HepG2 (cell line): ENCODE measurements around the gene PIK3C3.

Source experiments
- FOSL1 ChIP-seq: sonication (generic); formaldehyde crosslinking; IDR thresholded peaks from 2 replicates; pipeline ENCODE4 v1.9.0; 2021; ENCODE audit warnings: missing genetic modification reagents, borderline replicate concordance
- KDM4B ChIP-seq: sonication (generic); formaldehyde crosslinking; IDR thresholded peaks from 2 replicates; pipeline ENCODE4 v1.4.0; 2020; ENCODE audit warnings: missing genetic modification reagents
- MEIS1 ChIP-seq: sonication (generic); formaldehyde crosslinking; IDR thresholded peaks from 2 replicates; pipeline ENCODE4 v1.9.0; 2021; ENCODE audit warnings: mild to moderate bottlenecking, missing genetic modification reagents, moderate library complexity, borderline replicate concordance
- PCBP1 ChIP-seq: fragments of 200-400 bp; formaldehyde crosslinking; IDR thresholded peaks from 2 replicates; pipeline ENCODE4 v1.6.1; 2017; ENCODE audit warnings: mild to moderate bottlenecking, low read depth, low read length, borderline replicate concordance
- ZC3H4 ChIP-seq: sonication (generic); formaldehyde crosslinking; IDR thresholded peaks from 2 replicates; pipeline ENCODE4 v1.4.0; 2020; ENCODE audit warnings: missing genetic modification reagents, borderline replicate concordance
- ZFY ChIP-seq: sonication (generic); formaldehyde crosslinking; IDR thresholded peaks from 2 replicates; pipeline ENCODE4 v1.4.0; 2020; ENCODE audit warnings: missing genetic modification reagents
- ZNF274 ChIP-seq: sonication (generic); formaldehyde crosslinking; IDR thresholded peaks from 2 replicates; pipeline ENCODE4 v1.5.1; 2020; ENCODE audit warnings: mild to moderate bottlenecking, missing genetic modification reagents
- ZNF598 ChIP-seq: sonication (generic); formaldehyde crosslinking; IDR thresholded peaks from 2 replicates; pipeline ENCODE4 v1.5.1; 2020; ENCODE audit warnings: mild to moderate bottlenecking, missing genetic modification reagents, borderline replicate concordance
- TF ChIP-seq, protein P1 (sequence below): sonication (generic); formaldehyde crosslinking; IDR thresholded peaks from 2 replicates; pipeline ENCODE4 v1.4.0; 2020; ENCODE audit warnings: missing genetic modification reagents, mild to moderate bottlenecking, borderline replicate concordance
- TF ChIP-seq, protein P2 (sequence below): sonication (generic); formaldehyde crosslinking; IDR thresholded peaks from 2 replicates; pipeline ENCODE4 v1.4.0; 2020; ENCODE audit warnings: missing genetic modification reagents; ENCODE audit errors: not compliant biosample characterization
- TF ChIP-seq, protein P3 (sequence below), 2 experiments: sonication (generic) in 1 of 2; formaldehyde crosslinking in 1 of 2; IDR thresholded peaks; 2 replicates each; pipeline versions ENCODE4 v1.5.1 to v1.6.1; 2011 to 2020; ENCODE audit warnings: borderline replicate concordance in 1 of 2, low read depth in 1 of 2, low read length in 1 of 2, mild to moderate bottlenecking in 1 of 2, missing genetic modification reagents in 1 of 2, moderate library complexity in 1 of 2
- TF ChIP-seq, protein P4 (sequence below): sonication (generic); formaldehyde crosslinking; IDR thresholded peaks from 2 replicates; pipeline ENCODE4 v1.4.0; 2020; ENCODE audit warnings: low read depth, mild to moderate bottlenecking, missing genetic modification reagents
- TF ChIP-seq, protein P5 (sequence below): sonication (generic); formaldehyde crosslinking; IDR thresholded peaks from 2 replicates; pipeline ENCODE4 v1.5.0; 2020; ENCODE audit warnings: mild to moderate bottlenecking, missing genetic modification reagents, borderline replicate concordance

DNA sequence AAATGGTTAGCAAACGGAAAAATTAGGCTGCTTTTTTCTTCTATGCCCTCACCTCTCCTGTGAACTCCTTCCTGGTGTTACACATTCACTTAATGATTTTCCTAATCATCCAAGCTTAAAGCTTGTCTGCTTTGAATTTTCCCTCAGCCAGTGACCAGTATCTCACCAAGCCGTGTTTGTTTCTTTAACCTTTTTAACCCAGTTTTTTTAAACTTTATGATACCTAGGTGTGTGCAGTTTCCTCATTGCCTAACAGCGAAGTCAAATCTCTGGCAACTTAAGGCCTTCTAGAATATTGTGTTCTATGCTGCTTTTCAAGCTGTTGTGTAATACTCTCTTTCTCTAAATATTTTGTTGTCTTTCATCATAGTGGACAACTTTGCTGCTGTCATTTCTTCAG lies 113.0 kb downstream of the PIK3C3 start:
- TF ChIP-seq, protein P1, sequence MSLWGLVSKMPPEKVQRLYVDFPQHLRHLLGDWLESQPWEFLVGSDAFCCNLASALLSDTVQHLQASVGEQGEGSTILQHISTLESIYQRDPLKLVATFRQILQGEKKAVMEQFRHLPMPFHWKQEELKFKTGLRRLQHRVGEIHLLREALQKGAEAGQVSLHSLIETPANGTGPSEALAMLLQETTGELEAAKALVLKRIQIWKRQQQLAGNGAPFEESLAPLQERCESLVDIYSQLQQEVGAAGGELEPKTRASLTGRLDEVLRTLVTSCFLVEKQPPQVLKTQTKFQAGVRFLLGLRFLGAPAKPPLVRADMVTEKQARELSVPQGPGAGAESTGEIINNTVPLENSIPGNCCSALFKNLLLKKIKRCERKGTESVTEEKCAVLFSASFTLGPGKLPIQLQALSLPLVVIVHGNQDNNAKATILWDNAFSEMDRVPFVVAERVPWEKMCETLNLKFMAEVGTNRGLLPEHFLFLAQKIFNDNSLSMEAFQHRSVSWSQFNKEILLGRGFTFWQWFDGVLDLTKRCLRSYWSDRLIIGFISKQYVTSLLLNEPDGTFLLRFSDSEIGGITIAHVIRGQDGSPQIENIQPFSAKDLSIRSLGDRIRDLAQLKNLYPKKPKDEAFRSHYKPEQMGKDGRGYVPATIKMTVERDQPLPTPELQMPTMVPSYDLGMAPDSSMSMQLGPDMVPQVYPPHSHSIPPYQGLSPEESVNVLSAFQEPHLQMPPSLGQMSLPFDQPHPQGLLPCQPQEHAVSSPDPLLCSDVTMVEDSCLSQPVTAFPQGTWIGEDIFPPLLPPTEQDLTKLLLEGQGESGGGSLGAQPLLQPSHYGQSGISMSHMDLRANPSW (CRISPR knock-in tag): no peak
- TF ChIP-seq FOSL1 (CRISPR knock-in tag): no peak
- TF ChIP-seq ZC3H4 (CRISPR knock-in tag): no peak
- TF ChIP-seq ZNF598 (CRISPR knock-in tag): no peak
- TF ChIP-seq ZNF274: no peak
- TF ChIP-seq MEIS1: no peak
- TF ChIP-seq, protein P2, sequence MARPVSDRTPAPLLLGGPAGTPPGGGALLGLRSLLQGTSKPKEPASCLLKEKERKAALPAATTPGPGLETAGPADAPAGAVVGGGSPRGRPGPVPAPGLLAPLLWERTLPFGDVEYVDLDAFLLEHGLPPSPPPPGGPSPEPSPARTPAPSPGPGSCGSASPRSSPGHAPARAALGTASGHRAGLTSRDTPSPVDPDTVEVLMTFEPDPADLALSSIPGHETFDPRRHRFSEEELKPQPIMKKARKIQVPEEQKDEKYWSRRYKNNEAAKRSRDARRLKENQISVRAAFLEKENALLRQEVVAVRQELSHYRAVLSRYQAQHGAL (CRISPR knock-in tag): no peak
- no peak for TF ChIP-seq KDM4B
- no peak for TF ChIP-seq ZFY (CRISPR knock-in tag)
- TF ChIP-seq, protein P3, sequence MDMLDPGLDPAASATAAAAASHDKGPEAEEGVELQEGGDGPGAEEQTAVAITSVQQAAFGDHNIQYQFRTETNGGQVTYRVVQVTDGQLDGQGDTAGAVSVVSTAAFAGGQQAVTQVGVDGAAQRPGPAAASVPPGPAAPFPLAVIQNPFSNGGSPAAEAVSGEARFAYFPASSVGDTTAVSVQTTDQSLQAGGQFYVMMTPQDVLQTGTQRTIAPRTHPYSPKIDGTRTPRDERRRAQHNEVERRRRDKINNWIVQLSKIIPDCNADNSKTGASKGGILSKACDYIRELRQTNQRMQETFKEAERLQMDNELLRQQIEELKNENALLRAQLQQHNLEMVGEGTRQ (IDR thresholded peaks at IDR 0.05; ENCODE audit: low read depth, low read length): no peak
- TF ChIP-seq, protein P3 (CRISPR knock-in tag; IDR thresholded peaks at IDR 0.05; ENCODE audit: borderline replicate concordance): no peak
- no peak for TF ChIP-seq PCBP1
- TF ChIP-seq, protein P4, sequence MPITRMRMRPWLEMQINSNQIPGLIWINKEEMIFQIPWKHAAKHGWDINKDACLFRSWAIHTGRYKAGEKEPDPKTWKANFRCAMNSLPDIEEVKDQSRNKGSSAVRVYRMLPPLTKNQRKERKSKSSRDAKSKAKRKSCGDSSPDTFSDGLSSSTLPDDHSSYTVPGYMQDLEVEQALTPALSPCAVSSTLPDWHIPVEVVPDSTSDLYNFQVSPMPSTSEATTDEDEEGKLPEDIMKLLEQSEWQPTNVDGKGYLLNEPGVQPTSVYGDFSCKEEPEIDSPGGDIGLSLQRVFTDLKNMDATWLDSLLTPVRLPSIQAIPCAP: no peak
- TF ChIP-seq, protein P5, sequence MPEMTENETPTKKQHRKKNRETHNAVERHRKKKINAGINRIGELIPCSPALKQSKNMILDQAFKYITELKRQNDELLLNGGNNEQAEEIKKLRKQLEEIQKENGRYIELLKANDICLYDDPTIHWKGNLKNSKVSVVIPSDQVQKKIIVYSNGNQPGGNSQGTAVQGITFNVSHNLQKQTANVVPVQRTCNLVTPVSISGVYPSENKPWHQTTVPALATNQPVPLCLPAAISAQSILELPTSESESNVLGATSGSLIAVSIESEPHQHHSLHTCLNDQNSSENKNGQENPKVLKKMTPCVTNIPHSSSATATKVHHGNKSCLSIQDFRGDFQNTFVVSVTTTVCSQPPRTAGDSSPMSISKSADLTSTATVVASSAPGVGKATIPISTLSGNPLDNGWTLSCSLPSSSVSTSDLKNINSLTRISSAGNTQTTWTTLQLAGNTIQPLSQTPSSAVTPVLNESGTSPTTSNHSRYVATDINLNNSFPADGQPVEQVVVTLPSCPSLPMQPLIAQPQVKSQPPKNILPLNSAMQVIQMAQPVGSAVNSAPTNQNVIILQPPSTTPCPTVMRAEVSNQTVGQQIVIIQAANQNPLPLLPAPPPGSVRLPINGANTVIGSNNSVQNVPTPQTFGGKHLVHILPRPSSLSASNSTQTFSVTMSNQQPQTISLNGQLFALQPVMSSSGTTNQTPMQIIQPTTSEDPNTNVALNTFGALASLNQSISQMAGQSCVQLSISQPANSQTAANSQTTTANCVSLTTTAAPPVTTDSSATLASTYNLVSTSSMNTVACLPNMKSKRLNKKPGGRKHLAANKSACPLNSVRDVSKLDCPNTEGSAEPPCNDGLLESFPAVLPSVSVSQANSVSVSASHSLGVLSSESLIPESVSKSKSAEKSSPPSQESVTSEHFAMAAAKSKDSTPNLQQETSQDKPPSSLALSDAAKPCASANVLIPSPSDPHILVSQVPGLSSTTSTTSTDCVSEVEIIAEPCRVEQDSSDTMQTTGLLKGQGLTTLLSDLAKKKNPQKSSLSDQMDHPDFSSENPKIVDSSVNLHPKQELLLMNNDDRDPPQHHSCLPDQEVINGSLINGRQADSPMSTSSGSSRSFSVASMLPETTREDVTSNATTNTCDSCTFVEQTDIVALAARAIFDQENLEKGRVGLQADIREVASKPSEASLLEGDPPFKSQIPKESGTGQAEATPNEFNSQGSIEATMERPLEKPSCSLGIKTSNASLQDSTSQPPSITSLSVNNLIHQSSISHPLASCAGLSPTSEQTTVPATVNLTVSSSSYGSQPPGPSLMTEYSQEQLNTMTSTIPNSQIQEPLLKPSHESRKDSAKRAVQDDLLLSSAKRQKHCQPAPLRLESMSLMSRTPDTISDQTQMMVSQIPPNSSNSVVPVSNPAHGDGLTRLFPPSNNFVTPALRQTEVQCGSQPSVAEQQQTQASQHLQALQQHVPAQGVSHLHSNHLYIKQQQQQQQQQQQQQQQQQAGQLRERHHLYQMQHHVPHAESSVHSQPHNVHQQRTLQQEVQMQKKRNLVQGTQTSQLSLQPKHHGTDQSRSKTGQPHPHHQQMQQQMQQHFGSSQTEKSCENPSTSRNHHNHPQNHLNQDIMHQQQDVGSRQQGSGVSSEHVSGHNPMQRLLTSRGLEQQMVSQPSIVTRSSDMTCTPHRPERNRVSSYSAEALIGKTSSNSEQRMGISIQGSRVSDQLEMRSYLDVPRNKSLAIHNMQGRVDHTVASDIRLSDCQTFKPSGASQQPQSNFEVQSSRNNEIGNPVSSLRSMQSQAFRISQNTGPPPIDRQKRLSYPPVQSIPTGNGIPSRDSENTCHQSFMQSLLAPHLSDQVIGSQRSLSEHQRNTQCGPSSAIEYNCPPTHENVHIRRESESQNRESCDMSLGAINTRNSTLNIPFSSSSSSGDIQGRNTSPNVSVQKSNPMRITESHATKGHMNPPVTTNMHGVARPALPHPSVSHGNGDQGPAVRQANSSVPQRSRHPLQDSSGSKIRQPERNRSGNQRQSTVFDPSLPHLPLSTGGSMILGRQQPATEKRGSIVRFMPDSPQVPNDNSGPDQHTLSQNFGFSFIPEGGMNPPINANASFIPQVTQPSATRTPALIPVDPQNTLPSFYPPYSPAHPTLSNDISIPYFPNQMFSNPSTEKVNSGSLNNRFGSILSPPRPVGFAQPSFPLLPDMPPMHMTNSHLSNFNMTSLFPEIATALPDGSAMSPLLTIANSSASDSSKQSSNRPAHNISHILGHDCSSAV (CRISPR knock-in tag): no peak
